GM21390 (cell line): Measurements from ENCODE around the gene LIMS2.

Experiments used
- ATAC-seq: cut with Tn5 transposase; IDR thresholded peaks from one replicate; pipeline ENCODE4 v1.9.1; 2021; ENCODE audit not compliant: unreplicated experiment

Gene LIMS2

GRCh38 chr2:127634626-127635379 is 40.5 kb downstream of the LIMS2 start:
- ATAC-seq: no peak

GRCh38 chr2:127634066-127634617 is 41.2 kb downstream of the LIMS2 start:
- no peak for ATAC-seq

- no peak for ATAC-seq
Observed at GRCh38 chr2:127633556-127634065, 41.7 kb downstream of the LIMS2 start.

GRCh38 chr2:127632592-127633489 is 42.5 kb downstream of the LIMS2 start:
- no peak for ATAC-seq

- ATAC-seq: no peak
Observed at GRCh38 chr2:127631997-127632581, 43.2 kb downstream of the LIMS2 start.

- no peak for ATAC-seq
Observed at GRCh38 chr2:127631541-127631996, 43.8 kb downstream of the LIMS2 start.

- no peak for ATAC-seq
Observed at GRCh38 chr2:127630864-127631540, 44.3 kb downstream of the LIMS2 start.

GRCh38 chr2:127630096-127630863 is 45.0 kb downstream of the LIMS2 start:
- ATAC-seq: no peak

GRCh38 chr2:127629637-127630036 is 45.7 kb downstream of the LIMS2 start:
- no peak for ATAC-seq

GRCh38 chr2:127628767-127629614 is 46.3 kb downstream of the LIMS2 start:
- ATAC-seq: no peak

GRCh38 chr2:127627740-127628571 is 47.4 kb downstream of the LIMS2 start:
- no peak for ATAC-seq

GRCh38 chr2:127626917-127627739 is 48.2 kb downstream of the LIMS2 start:
- ATAC-seq: no peak

- ATAC-seq: no peak
Observed at GRCh38 chr2:127626175-127626574, 49.2 kb downstream of the LIMS2 start.

GRCh38 chr2:127625572-127625951 is 49.8 kb downstream of the LIMS2 start:
- no peak for ATAC-seq

- no peak for ATAC-seq
Observed at GRCh38 chr2:127624756-127625571, 50.4 kb downstream of the LIMS2 start.

- ATAC-seq: no peak
Observed at GRCh38 chr2:127624320-127624755, 51.0 kb downstream of the LIMS2 start.
